Measurements from ENCODE around the gene MT1HL1.

DNA sequence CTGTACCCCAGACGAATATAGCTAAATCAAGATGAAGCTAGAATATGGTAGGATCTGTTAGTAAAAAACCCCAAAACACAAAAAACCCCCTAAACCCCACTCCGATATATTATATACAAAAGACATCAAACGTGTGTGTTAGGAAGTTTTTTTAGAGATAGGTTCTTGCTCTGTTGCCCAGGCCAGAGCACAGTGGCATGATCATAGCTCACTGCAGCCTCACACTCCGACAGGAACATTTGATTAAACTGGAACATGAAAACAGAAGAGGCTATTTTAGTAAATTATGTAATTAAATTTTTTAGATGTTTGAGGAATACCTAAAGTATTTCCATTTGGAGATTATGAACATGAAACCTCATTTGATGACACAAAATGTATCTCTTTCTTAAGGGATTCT, 29.6 kb upstream of the MT1HL1 start:
- TF ChIP-seq, protein P1, sequence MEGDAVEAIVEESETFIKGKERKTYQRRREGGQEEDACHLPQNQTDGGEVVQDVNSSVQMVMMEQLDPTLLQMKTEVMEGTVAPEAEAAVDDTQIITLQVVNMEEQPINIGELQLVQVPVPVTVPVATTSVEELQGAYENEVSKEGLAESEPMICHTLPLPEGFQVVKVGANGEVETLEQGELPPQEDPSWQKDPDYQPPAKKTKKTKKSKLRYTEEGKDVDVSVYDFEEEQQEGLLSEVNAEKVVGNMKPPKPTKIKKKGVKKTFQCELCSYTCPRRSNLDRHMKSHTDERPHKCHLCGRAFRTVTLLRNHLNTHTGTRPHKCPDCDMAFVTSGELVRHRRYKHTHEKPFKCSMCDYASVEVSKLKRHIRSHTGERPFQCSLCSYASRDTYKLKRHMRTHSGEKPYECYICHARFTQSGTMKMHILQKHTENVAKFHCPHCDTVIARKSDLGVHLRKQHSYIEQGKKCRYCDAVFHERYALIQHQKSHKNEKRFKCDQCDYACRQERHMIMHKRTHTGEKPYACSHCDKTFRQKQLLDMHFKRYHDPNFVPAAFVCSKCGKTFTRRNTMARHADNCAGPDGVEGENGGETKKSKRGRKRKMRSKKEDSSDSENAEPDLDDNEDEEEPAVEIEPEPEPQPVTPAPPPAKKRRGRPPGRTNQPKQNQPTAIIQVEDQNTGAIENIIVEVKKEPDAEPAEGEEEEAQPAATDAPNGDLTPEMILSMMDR (IDR thresholded peaks at IDR 0.05) = no peak
- TF ChIP-seq, protein P2, sequence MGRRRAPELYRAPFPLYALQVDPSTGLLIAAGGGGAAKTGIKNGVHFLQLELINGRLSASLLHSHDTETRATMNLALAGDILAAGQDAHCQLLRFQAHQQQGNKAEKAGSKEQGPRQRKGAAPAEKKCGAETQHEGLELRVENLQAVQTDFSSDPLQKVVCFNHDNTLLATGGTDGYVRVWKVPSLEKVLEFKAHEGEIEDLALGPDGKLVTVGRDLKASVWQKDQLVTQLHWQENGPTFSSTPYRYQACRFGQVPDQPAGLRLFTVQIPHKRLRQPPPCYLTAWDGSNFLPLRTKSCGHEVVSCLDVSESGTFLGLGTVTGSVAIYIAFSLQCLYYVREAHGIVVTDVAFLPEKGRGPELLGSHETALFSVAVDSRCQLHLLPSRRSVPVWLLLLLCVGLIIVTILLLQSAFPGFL (CRISPR knock-in tag; IDR thresholded peaks at IDR 0.05; ENCODE audit: borderline replicate concordance) = no peak
- TF ChIP-seq, protein P3, sequence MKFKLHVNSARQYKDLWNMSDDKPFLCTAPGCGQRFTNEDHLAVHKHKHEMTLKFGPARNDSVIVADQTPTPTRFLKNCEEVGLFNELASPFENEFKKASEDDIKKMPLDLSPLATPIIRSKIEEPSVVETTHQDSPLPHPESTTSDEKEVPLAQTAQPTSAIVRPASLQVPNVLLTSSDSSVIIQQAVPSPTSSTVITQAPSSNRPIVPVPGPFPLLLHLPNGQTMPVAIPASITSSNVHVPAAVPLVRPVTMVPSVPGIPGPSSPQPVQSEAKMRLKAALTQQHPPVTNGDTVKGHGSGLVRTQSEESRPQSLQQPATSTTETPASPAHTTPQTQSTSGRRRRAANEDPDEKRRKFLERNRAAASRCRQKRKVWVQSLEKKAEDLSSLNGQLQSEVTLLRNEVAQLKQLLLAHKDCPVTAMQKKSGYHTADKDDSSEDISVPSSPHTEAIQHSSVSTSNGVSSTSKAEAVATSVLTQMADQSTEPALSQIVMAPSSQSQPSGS (CRISPR knock-in tag; IDR thresholded peaks at IDR 0.05; ENCODE audit: borderline replicate concordance, low read depth) = no peak
- TF ChIP-seq GRHL2 (CRISPR knock-in tag; IDR thresholded peaks at IDR 0.05; ENCODE audit: insufficient replicate concordance, severe bottlenecking) = no peak
- TF ChIP-seq ATF1 (CRISPR knock-in tag; IDR thresholded peaks at IDR 0.05) = no peak
- TF ChIP-seq E2F5 (CRISPR knock-in tag; IDR thresholded peaks at IDR 0.05) = no peak
- TF ChIP-seq JUN (CRISPR knock-in tag; IDR thresholded peaks at IDR 0.05) = no peak
- no peak for TF ChIP-seq PRRX2 (CRISPR knock-in tag; IDR thresholded peaks at IDR 0.05)
